HG03432 (cell line): ENCODE measurements around the gene GRK1.

Experiments used
- ATAC-seq: cut with Tn5 transposase; IDR thresholded peaks from one replicate; pipeline ENCODE4 v1.9.1; 2021; ENCODE audit warnings: mild to moderate bottlenecking, moderate library complexity; ENCODE audit not compliant: unreplicated experiment

The GRK1 gene

DNA sequence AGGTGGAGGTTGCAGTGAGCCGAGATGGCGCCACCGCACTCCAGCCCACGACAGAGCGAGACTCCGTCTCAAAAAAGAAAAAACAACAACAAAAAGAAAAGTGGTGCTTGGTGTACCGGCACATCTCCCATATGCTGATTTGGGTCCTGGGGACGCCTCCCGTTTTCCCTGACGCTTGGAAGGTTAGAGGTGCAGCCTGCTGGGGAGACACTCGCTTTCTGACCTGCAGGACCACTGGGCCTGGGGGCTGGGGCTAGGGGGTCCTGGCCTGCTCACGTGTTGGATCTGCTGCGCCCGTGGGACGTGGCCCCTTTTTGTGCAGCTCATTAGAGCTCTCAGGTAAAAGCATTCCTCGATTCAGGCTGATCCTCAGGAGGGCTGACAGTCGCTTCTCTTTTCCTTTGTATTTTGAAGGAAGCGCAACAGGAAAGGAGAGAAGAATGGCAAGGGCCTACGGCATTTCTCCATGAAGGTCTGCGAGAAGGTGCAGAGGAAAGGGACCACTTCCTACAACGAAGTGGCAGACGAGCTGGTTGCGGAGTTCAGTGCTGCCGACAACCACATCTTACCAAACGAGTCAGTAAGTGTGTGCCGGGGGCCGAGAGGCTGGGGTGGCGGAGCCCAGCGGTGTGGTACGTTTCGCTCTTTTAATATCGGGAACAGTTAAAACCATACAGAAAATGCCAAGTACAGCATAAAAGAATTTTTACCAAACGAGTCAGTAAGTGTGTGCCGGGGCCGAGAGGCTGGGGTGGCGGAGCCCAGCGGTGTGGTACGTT, 34.1 kb upstream of the GRK1 start:
- ATAC-seq = no peak

DNA sequence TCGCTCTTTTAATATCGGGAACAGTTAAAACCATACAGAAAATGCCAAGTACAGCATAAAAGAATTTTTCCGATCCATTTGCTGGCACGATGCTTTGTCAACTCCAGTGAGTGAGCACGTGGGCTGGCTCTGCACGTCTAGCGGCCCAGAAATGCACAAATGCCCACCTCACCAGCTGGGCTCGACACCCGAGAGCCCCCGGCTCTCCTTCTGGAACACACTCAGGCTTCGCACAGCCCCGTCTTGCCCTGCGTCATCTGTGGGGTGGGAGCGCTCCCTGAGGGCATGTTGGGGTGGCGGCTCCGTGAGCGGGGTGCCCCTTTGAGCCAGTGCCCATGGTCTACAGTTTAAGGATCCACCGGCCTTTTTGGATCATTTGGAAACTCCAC, 33.5 kb upstream of the GRK1 start:
- no peak for ATAC-seq

DNA sequence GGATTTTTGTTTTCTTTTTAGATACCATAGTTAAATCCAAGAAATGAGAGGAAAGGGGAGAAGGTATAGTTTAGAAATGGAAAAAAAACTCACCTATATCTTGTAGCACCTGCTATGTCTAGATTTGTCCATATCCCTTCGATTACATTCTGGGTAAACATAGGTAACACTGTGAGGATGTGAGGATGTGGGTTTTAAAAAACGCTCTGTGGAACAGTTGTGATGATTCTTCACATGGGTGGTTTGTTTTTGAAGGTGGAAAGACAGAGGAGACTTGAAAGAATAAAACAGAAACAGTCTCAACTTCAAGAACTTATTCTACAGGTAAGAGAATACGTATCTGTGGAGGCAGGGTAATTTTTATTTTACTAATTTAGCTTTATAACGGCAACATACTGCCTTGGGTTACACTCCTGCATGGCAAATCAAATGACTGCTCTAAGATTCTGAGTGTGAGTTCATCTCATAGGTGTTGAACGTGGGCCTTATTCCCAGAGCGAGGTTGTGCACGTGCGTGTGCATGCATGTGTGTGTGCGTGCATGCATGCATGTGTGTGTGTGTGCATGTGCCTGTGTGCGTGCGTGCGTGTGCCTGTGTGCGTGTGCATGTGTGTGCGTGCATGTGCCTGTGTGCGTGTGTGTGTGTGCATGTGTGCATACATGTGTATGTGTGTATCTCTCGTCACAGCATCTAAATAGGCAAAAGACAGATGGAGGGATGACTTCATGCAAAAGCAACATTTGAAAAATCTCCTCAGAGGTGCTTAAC, 32.6 kb upstream of the GRK1 start:
- ATAC-seq = no peak

DNA sequence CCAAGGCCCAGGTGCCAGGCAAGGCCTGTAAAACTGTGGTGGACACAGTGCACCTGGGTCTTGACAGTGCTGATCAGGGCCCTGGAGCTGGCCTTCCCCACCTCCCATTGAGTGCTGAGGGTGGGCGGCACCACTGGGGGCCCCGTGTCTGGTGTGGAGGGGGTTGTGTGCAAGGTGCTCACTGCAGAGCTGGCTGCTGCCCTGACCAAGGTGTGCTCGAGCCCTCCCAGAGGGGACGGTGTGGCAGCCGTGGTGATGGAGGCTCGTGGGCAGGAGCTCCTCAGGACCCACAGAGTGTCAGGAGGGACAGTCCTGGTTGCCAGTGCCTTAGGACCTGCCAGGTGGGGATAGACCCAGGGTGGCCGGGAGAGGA, 32.0 kb upstream of the GRK1 start:
- ATAC-seq = no peak

DNA sequence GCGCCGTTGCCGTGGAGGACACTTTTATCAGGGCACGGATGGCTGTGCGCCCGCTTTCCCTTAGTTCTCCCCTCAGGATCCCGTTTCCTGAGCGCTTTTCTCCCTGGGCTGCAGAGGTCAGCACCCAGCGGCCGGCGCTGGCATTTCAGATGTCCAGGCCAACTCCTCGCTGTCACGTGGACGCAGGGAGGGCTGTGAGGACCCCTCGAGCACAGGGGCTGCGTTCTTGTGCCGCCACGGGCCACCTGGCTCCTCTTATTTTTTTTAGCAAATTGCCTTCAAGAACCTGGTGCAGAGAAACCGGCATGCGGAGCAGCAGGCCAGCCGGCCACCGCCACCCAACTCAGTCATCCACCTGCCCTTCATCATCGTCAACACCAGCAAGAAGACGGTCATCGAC, 31.3 kb upstream of the GRK1 start:
- no peak for ATAC-seq

DNA sequence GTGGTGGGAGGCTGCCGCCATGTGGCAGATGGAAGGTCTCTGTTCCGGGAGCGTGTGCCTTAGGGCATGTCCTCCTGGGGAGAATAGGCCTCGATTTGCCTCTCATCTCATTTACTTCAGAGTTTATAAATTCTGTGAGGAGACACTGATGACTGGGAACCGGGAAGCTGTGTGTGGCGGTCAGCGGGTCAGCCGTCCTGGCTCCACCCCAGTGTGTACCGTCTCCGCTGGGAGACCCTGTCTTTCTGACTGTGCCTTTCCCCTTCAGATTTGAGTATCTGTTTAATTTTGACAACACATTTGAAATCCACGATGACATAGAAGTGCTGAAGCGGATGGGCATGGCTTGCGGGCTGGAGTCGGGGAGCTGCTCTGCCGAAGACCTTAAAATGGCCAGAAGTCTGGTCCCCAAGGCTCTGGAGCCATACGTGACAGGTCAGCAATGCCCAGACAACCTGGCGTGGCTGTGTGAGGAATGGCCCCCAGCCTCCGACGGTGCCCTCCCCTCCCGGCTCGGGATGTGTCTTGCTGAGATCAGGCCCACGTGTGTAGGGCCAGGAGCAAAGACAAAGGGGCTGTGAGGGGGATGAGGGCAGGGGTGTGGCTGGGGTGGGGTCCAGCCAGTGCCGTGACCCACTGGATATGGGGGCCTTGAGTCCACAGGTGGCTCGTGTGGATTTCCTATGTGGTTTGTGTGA, 30.6 kb upstream of the GRK1 start:
- ATAC-seq = no peak

DNA sequence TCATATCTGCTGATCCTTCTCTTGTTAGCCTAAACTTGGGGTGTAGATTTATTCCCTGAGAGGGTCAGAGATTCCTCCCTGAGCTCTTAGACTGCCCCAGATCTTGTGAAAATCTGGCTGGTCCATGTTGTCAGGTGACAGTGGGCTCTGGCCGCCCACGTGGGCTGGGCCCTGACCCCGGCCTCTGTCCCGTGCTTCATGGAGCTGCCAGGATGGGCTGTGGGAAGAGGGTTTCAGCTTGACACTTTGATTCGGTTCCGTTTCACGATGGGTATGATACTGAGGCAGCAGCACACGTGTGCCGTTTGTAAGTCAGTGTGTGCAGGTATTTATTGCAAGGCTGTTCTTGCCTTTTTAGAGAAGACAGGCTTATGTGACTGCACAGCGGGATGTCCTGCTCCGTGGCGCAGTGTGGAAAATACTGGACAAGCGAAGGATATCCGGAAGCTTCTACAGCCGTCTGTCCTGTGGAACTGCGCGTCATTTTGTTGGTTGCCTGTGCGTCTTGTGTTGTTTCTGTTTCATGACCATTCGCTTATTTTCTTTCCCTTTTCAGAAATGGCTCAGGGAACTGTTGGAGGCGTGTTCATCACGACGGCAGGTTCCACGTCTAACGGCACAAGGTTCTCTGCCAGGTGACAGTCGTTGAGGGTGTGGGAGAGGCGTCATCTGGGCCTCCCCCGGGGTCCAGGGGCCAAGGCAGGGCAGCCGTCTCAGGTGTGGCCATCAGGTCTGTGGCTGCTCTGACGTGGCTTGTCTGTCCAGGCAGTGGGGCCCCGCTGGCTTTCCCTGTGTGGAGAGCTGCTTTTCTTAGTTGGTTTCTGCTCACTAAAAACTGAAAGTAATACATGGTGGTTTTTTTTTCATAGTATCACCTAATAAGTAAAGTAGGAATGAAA, 29.5 kb upstream of the GRK1 start:
- no peak for ATAC-seq

DNA sequence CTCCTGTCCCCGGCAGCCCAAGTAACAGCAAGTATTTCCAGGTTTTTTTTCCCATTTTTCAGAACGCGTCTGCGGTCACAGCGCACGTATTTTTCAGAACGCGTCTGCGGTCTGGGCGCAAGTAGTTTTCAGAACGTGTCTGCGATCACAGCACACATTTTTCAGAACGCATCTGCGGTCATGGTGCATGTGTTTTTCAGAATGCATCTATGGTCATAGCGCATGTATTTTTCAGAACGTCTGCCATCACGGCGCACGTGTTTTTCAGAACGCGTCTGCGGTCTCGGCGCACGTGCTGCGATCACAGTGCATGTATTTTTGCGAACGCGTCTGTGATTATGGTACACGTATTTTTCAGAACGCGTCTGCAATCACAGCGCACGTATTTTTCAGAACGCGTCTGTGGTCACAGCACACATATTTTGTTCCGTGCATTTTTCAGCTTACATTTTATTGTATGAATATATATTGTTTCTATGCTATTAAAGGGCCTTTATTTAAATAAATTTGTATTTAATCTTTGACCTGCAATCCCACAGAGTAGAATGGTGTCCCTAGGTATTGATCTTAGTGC, 28.8 kb upstream of the GRK1 start:
- no peak for ATAC-seq

DNA sequence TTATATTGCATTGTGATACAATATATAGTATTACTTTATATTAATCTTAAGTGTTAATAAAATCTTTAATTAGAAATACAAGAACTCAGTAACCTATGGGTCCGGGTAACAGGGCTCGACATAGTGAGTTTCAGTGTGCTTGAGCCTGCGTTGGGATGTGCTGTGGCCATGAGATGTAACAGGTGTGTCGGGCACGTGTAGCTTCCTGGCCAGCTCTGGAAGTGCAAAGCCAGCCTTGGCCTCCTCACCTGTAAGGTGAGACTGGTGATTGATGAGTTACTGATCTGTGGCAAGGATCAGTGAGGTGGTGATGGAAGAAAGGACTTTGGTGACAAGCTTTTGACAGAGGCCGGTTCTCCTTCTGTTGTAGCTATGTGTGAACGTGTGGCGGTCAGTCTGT, 28.2 kb upstream of the GRK1 start:
- no peak for ATAC-seq

DNA sequence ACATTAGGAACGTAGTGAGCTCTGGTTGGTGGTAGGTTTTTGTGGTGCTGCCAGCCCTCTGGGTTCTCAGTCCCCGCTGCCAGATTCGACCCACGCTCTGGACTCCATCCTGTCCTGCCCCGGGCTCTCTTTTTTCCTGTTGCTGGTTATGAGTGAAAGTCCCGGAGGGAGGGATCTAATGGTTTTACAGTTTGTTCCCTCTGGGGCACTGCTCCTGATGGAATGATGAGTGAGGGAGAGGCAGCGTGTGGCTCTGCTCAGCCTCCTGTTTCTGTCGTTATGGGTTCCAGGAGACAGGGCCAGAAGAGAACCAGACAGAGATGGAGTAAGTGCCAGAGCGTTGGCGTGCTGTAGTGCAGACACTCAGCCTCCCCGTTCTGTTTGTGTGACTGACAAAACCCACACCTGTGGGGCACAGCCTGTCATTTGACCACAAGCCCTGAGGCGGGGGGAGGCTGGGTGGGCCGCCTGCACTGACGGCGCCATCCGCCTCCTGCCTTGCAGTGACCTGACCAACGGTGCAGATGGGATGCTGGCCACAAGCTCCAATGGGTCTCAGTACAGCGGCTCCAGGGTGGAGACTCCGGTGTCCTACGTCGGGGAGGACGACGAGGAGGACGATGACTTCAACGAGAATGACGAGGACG, 27.3 kb upstream of the GRK1 start:
- no peak for ATAC-seq

DNA sequence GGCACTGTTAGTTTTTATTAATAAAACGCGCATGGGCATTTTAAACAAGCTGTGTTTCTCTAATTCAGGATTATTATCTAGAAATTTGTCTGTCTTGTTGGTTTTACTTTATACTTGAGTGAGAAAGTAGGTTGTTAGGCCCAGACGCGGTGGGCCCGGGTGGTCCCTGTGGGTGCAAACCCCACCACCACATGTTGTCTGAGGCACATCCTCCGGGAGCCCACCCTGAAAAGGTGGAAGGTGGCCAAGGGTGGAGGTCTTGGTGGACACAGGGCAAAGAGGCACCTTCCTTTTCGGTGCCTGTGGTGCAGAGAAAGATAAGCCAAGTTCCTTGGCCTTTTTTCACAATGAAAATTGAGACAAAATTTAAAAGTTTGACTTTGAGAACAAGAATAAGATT, 25.6 kb upstream of the GRK1 start:
- ATAC-seq = no peak

DNA sequence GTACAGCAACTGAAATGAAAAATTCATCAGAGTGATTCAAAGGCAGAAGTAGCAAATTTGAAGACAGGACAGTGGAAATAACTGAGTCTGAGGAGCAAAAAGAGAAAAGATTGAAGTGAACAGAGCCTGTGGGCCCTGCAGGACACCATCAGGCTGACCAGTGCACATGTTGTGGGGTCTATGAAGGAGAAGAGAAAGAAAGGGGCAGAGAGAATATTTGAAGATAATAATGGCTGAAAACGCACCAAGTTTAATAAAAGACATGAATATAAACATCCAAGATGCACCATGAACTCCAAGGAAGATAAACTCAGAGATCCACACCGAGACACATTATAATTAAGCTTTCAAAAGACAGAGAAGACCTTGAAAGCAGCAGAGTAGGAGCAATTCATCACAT, 24.5 kb upstream of the GRK1 start:
- no peak for ATAC-seq

DNA sequence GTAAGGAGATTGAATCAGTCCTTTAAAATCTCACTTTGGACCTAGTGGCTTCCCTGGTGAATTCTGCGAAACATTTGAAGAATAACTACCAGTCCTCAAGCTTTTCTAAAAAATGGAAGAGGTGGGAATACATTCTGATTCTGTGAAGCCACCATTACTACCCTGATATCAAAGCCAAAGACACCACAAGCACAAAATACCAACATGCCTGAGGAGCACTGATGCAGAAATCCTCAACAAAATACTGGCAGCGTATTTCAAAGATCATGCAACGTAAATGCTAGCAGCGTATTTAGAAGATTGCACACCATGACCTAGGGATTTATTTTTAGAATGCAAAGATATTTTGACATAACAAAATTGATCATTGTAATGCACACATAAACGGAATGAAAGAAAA, 23.4 kb upstream of the GRK1 start:
- ATAC-seq = no peak

DNA sequence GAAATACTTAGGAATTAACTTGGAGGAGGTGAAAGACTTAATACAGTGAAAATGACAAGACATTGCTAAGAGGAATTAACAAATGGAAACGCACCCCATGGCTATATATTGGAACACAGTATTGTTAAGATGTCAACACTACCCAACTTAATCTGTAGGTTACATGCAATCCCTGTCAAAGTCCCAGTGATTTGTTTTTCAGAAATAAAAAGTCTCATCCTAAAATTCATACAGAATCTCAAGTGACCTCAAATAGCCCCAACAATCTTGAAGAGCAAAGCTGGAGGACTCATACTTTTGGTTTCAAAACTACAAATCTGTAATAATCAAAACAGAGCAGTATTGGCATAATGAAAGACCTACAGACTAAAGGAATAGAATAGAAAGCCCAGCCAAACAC, 22.2 kb upstream of the GRK1 start:
- ATAC-seq = no peak

DNA sequence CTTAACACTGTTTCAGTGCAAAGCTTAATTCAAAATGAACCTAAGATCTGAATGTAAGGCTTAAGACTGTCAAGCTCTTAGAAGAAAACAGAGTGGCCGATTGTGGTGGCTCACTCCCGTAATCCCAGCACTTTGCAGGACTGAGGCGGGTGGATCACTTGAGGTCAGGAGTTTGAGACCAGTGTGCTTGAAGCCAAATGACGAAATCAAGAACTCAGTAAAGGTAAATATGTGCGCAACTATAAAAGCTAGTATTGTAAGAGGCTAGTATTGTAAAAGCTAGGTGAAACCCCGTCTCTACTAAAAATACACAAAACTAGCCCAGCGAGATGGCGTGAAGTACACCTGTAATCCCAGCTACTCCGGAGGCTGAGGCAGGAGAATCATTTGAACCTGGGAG, 21.7 kb upstream of the GRK1 start:
- no peak for ATAC-seq

DNA sequence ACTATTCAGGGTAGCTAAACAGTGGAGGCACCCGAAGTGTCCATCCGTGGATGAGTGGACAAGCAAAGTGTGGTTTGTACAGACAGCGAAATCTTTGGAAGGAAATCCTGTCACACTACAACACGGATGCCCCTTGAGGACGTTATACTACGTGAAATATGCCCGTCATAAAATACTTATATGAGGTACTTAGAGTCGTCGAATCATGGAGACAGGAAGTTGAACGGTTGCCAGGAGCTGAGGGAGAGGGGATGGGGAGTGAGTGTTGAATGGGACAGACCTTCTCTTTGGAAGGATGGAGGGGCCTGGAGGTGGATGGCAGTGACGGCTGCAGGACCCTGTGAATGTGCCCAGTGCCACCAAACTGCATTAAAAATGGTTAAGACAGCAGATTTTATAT, 20.6 kb upstream of the GRK1 start:
- ATAC-seq = no peak

DNA sequence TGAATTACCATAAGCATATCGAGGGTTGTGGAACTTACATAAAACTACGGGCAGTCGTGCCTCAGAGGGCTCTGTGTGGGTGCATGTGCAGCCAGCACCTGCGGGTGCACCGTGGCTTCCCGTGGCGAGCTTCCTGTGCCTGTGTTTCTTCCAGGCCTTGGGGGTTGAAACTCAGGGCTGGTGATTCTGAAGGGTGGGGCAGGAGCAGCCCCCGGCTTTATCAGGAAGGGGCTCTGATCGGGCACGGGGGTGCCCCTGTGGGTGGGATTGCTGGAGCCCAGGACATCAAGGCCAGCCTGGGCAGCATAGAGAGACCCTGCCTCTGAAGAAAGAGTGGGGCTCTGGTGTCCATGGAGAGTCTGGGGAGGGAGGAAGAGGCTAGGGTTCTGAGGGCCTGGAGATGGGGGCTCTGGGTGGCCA, 20.1 kb upstream of the GRK1 start:
- ATAC-seq = no peak

DNA sequence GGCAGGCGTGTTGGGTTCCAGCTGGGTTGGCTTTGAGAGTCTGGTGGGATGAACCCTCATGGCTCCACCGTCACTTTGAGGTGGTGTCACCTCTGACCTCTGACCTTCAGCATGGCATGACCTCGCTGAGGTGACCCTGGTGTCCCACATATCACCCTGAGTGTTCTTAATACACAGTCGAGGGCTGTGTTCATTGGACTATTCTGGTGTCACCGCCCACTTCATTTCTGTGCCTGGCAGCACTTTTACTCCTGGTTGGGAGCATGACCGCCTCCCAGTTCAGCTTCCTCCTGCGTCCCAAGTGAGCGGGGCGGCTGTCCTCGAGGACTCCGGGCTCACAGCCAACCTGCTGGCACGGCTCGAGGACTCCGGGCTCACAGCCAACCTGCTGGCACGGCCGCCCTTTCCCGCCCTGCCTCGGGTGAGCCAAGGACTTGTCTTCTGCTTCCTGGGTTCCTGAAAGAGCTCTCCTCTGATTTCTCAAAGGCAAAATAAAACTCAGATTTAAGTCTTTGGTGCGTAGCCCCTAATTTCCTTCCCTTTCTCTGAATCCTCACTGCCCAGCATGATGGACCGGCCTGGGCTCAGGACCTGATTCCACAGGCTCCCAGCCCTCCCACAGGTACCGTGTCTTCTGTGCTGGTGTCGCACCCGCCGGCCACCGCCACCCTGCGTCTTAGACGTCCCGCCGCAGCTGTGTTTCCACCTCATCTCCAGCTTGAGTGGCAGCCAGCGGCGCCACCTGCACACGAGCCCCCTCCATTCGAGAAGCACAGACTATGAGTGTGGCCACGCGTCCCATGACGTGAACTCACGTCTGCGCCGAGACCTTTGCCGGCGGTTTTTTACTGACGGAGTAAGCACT, 19.4 kb upstream of the GRK1 start:
- no peak for ATAC-seq

DNA sequence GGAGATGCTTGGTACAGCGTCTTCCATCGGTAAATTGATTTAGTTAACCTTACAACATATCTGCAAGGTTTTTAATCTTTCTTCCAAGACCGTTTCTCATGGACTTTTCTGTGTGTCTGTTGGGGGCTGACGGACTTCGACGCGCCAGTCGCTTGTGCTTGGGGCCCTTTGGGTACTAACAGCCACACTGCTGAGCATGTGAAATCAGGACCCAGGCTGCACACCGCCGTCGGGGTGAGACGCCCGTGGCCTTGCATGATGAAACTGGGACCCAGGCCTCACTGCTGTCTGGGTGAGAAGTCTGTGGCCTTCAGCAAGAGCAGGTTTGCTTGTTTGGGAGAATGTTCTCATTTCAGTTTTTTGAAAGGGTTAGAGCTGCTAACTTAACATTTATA, 18.8 kb upstream of the GRK1 start:
- ATAC-seq = no peak
